Natural killer cell treated with Interleukin-12 subunit alpha and Interleukin-12 subunit beta and Interleukin-15 and Interleukin-18, amount 100 ng/mL, for 72 hours (primary cell): Measurements from ENCODE around the gene CTNNA1. TPM values are rescaled to one million over a fixed set of nuclear protein-coding genes. Genes with fewer than 3 reads are reported as not detected.
"Not testable (repeated sequence)": the region's sequence is repeated elsewhere in the genome, so short reads cannot be mapped to it uniquely, and the experiment has no call there.

Experiments
- ATAC-seq, 2 donors: fragments of 150-1000 bp; cut with Tn5 transposase in 1 of 2; sonication (Bioruptor Pico), chemical (Tn5 transposase) in 1 of 2; 2 replicates each; pipeline ENCODE4 v1.10.0; 2021
- DNase-seq: peaks from one replicate; pipeline ENCODE4 v3.0.0; 2022; ENCODE audit warnings: low spot score
- H3K27ac Mint-ChIP-seq, 2 donors: 1 replicate in 1 of 2; 2 replicates in 1 of 2; pipeline ENCODE4 v1.8.0; 2022; ENCODE audit warnings: mixed read lengths in 2 of 2, mild to moderate bottlenecking in 1 of 2, moderate library complexity in 1 of 2
- H3K27me3 Mint-ChIP-seq, 2 donors: 1 replicate in 1 of 2; 2 replicates in 1 of 2; pipeline ENCODE4 v1.8.0; 2022; ENCODE audit warnings: mixed read lengths in 2 of 2
- H3K36me3 Mint-ChIP-seq: one replicate; pipeline ENCODE4 v1.8.0; 2022; ENCODE audit warnings: mixed read lengths
- H3K4me1 Mint-ChIP-seq, 2 donors: 1 replicate in 1 of 2; 2 replicates in 1 of 2; pipeline ENCODE4 v1.8.0; 2022; ENCODE audit warnings: low read depth in 2 of 2, mixed read lengths in 2 of 2, mild to moderate bottlenecking in 1 of 2
- H3K4me3 Mint-ChIP-seq: one replicate; pipeline ENCODE4 v1.8.0; 2022; ENCODE audit warnings: mixed read lengths
- H3K9me3 Mint-ChIP-seq: 2 replicates; pipeline ENCODE4 v1.8.0; 2022; ENCODE audit warnings: mixed read lengths
- total RNA-seq, 2 donors: library from RNA; stranded (reverse); gene quantifications; one replicate each; pipeline ENCODE4 v1.2.3, GENCODE V29; 2022

The CTNNA1 gene
- total RNA-seq, 2 donors from 2014 or later, result 50.6 to 65.8 TPM

GRCh38 chr5:138757061-138757776, 4.0 kb downstream of the CTNNA1 start:
- H3K4me1 Mint-ChIP-seq, result peaks cover 27 to 34% of the 10 kb centered on the region in 2 donors
- no peaks in the 10 kb centered on the region for H3K9me3 Mint-ChIP-seq
- H3K27me3 Mint-ChIP-seq, result peaks cover 0 to 21% of the 10 kb centered on the region in 2 donors
- ATAC-seq, result no peak
- DNase-seq, result no peak
- peaks cover 9% of the 10 kb centered on the region for H3K36me3 Mint-ChIP-seq
- H3K4me3 Mint-ChIP-seq, result no peak overlapping the region
- H3K27ac Mint-ChIP-seq, result no peak overlapping the region

DNA sequence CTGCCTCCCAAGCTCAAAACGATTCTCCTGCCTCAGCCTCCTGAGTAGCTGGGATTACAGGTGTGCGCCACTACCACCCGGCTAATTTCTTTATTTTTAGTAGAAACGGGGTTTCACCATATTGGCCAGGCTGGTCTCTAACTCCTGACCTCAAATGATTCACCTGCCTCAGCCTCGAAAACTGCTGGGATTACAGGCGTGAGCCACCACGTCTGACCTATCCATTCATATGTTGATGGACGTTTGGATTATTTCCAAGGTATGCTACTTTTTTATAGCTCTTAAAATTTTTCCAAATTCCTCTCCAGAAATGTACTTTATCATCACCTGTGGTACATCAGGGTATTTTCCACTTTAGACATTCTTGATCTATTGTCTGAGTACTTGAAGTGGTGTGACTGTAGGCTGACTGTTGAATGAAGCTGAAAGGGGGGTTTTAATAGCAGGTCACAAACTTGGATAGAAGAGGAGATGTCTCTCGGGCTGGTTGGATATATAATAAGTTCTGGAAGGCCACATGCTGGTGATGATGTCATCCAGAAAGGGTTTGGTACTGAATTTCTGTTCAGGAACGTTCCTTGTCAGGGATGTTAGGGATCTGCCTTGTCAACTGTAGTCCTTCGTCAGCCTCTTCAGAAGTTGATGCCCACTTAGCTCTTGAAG, 7.4 kb downstream of the CTNNA1 start:
- H3K4me1 Mint-ChIP-seq, result peaks cover 22 to 28% of the 10 kb centered on the region in 2 donors
- peaks cover 0 to 8% of the 10 kb centered on the region in 2 donors for H3K27me3 Mint-ChIP-seq
- H3K36me3 Mint-ChIP-seq, result peaks cover 9% of the 10 kb centered on the region
- ATAC-seq (no peak), DNase-seq (no peak)
- no peaks in the 10 kb centered on the region for H3K9me3 Mint-ChIP-seq
- peak overlapping the region; percentile 2 for H3K4me3 Mint-ChIP-seq
- peak overlapping the region in 1 of 2 donors; percentile 38 for H3K27ac Mint-ChIP-seq

DNA sequence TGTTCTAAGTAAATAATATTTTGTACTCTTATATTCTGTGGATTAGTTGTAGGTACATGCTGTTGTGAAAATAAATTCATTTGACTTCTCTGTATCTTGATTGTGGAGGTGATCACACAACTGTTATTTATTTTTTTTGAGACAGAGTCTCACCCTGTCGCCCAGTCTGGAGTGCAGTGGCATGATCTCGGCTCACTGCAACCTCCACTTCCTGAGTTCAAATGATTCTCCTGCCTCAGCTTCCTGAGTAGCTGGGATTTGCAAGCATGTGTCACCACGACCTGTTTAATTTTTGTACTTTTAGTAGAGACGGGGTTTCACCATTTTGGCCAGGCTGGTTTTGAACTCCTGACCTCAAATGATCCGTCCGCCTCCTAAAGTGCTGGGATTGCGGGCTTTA, 7.9 kb downstream of the CTNNA1 start:
- DNase-seq, ATAC-seq, H3K36me3 Mint-ChIP-seq, H3K9me3 Mint-ChIP-seq, H3K4me3 Mint-ChIP-seq, H3K27me3 Mint-ChIP-seq: not testable (repeated sequence)
- Mint-ChIP-seq H3K27ac (peak overlapping the region in 1 of 2 donors; percentile 38), H3K4me1 (peaks cover 24 to 31% of the 10 kb centered on the region in 2 donors)

- H3K27me3 Mint-ChIP-seq, ATAC-seq, H3K4me3 Mint-ChIP-seq, DNase-seq, H3K9me3 Mint-ChIP-seq, H3K36me3 Mint-ChIP-seq: not testable (repeated sequence)
- H3K27ac Mint-ChIP-seq, result peak overlapping the region in 1 of 2 donors; percentile 38
- H3K4me1 Mint-ChIP-seq, result peaks cover 21 to 30% of the 10 kb centered on the region in 2 donors
Measured at GRCh38 chr5:138761670-138762069, 8.4 kb downstream of the CTNNA1 start.

DNA sequence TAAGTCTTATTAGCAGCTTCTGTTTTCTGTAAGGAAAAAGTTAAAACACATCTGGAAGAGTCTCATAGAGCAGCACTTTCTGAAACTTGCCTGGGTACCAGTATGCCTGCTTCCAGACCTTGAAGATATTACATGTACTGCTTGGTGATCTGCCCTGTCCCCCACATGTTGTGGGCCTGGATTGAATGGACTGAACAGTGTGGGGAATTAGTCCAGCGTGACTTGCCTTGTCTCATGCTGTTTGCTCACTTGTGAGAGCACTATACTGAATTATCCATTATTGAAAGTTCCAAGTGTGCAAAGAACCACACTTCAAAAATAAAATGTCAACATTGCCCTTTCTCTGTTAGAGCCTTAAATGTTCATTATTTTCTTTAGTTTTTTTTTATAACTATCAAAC, 8.9 kb downstream of the CTNNA1 start:
- DNase-seq, result no peak
- Mint-ChIP-seq H3K9me3 (no peaks in the 10 kb centered on the region), H3K36me3 (peaks cover 9% of the 10 kb centered on the region), H3K27ac (peak overlapping the region in 1 of 2 donors; percentile 38), H3K27me3 (peaks cover 0 to 1% of the 10 kb centered on the region in 2 donors), H3K4me1 (peaks cover 20 to 27% of the 10 kb centered on the region in 2 donors), H3K4me3 (no peak overlapping the region)
- ATAC-seq, result no peak

- Mint-ChIP-seq H3K27ac (no peak overlapping the region), H3K9me3 (no peaks in the 10 kb centered on the region), H3K4me3 (no peak overlapping the region), H3K27me3 (no peaks in the 10 kb centered on the region), H3K36me3 (peaks cover 5% of the 10 kb centered on the region), H3K4me1 (peaks cover 20 to 21% of the 10 kb centered on the region in 2 donors)
- ATAC-seq (no peak), DNase-seq (no peak)
Measured at GRCh38 chr5:138763037-138763778, 10.0 kb downstream of the CTNNA1 start.

- Mint-ChIP-seq H3K27me3 (no peaks in the 10 kb centered on the region), H3K36me3 (no peaks in the 10 kb centered on the region), H3K9me3 (no peaks in the 10 kb centered on the region), H3K4me1 (peaks cover 6 to 7% of the 10 kb centered on the region in 2 donors), H3K27ac (no peak overlapping the region), H3K4me3 (no peak overlapping the region)
- DNase-seq (no peak), ATAC-seq (no peak)
Measured at GRCh38 chr5:138770291-138770690, 17.1 kb downstream of the CTNNA1 start.

- ATAC-seq (no peak), DNase-seq (no peak)
- H3K4me1 Mint-ChIP-seq, result peaks cover 4 to 6% of the 10 kb centered on the region in 2 donors
Measured at GRCh38 chr5:138770977-138771376, 17.8 kb downstream of the CTNNA1 start.

DNA sequence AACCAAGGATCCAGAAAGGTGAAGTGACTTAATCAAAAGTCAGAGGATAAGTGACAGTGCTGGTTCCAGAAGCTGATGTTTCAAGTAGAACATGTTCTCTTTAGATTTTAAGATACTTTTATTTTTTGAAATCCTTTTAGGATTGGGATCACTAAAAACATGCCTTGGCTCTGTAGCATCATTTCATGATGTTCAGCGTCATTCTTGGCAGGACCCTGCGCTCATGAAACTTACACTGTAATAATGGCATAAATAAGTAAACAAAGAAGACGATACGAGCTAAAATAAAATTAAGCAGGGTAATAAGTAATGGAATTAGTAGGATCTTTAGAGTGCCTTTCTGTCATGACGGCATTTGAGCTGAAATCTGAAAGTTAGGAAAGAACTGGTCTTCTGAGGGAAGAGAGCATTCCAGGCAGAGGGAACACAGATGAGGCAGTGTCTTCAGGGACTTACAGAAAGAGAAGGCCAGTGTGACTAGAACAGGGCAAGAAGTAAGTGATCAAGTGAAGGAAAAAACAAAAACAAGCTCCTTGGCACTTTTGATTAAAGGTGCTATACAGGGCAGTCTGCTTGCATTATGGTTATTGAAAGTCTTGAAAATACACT, 19.9 kb downstream of the CTNNA1 start:
- ATAC-seq, result no peak
- Mint-ChIP-seq H3K9me3 (no peaks in the 10 kb centered on the region), H3K27ac (no peak overlapping the region), H3K4me1 (peaks cover 0 to 4% of the 10 kb centered on the region in 2 donors), H3K4me3 (no peak overlapping the region), H3K36me3 (no peaks in the 10 kb centered on the region), H3K27me3 (no peaks in the 10 kb centered on the region)
- no peak for DNase-seq

More at GRCh38 chr5:138770977-138771376, 17.8 kb downstream of the CTNNA1 start:
- H3K4me3 Mint-ChIP-seq, result no peak overlapping the region
- no peaks in the 10 kb centered on the region for H3K9me3 Mint-ChIP-seq
- H3K27ac Mint-ChIP-seq, result no peak overlapping the region
- H3K27me3 Mint-ChIP-seq, result no peaks in the 10 kb centered on the region
- no peaks in the 10 kb centered on the region for H3K36me3 Mint-ChIP-seq

DNA sequence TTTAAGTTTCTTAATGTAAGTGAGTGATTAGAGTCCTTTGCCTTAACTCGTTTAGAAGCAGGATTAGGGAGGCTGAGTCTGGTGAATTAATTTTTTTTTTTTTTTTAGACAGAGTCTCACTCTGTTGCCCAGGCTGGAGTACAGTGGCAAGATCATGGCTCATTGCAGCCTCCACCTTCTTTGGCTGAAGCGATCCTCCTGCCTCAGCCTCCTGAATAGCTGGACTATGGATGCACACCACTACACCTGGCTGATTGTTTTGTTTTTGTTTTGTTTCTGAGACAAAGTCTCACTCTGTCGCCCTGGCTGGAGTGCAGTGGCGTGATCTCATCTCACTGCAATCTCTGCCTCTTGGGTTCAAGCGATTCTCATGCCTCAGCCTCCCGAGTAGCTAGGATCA, 20.4 kb downstream of the CTNNA1 start:
- not testable (repeated sequence) for H3K27me3 Mint-ChIP-seq

GRCh38 chr5:138775034-138775433, 21.8 kb downstream of the CTNNA1 start:
- no peak for DNase-seq
- no peak overlapping the region for H3K4me3 Mint-ChIP-seq
- H3K27ac Mint-ChIP-seq, result no peak overlapping the region
- ATAC-seq, result no peak
- no peaks in the 10 kb centered on the region for H3K27me3 Mint-ChIP-seq
- H3K36me3 Mint-ChIP-seq, result no peaks in the 10 kb centered on the region
- H3K4me1 Mint-ChIP-seq, result peaks cover 0 to 4% of the 10 kb centered on the region in 2 donors
- no peaks in the 10 kb centered on the region for H3K9me3 Mint-ChIP-seq

More for the DNA sequence above, 20.4 kb downstream of the CTNNA1 start:
- not testable (repeated sequence) for H3K27ac Mint-ChIP-seq, ATAC-seq, H3K4me3 Mint-ChIP-seq, H3K9me3 Mint-ChIP-seq, H3K36me3 Mint-ChIP-seq, H3K4me1 Mint-ChIP-seq, DNase-seq

- no peak overlapping the region for H3K4me3 Mint-ChIP-seq
- no peaks in the 10 kb centered on the region for H3K36me3 Mint-ChIP-seq
- DNase-seq (no peak), ATAC-seq (no peak)
- H3K4me1 Mint-ChIP-seq, result peaks cover 0 to under 1% of the 10 kb centered on the region in 2 donors
- H3K9me3 Mint-ChIP-seq, result no peaks in the 10 kb centered on the region
- no peaks in the 10 kb centered on the region for H3K27me3 Mint-ChIP-seq
- no peak overlapping the region for H3K27ac Mint-ChIP-seq
Measured at GRCh38 chr5:138778234-138778633, 25.0 kb downstream of the CTNNA1 start.

DNA sequence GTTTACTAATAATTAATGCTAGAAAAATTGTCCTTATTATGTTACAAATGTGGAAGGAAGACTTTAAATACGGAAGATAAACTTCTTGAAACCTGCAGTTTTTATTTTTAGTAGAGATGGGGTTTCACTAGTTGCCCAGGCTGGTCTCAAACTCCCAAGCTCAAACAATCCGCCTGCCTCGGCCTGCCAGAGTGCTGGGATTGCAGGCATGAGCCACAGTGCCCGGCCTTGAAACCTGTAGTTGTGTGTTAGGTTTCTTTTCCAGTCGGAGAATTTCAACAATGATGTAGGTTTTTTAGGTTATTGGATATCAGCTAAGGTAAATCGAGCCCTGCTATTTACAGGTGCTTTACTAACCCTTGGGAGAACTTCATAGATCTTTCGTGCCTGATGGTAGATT, 30.8 kb downstream of the CTNNA1 start:
- ATAC-seq (no peak), DNase-seq (no peak)
- Mint-ChIP-seq H3K27me3 (no peaks in the 10 kb centered on the region), H3K9me3 (no peaks in the 10 kb centered on the region), H3K36me3 (no peaks in the 10 kb centered on the region), H3K4me1 (peaks cover under 1 to 4% of the 10 kb centered on the region in 2 donors), H3K27ac (no peak overlapping the region), H3K4me3 (no peak overlapping the region)
